Activated CD8-positive, alpha-beta T cell treated with anti-CD3 and anti-CD28 coated beads, Interleukin-2, amount 10 ng/mL, durations not matched to agents 7 days and 5 days (primary cell): ENCODE results near the gene LRRC28. TPM values are rescaled to one million over a fixed set of nuclear protein-coding genes. Genes with fewer than 3 reads are reported as not detected.

Source experiments
- ATAC-seq: fragments of 150-1000 bp; cut with Tn5 transposase; one replicate; pipeline ENCODE4 v1.10.0; 2021; ENCODE audit warnings: moderate library complexity
- CTCF ChIA-PET: fragments of 350-600 bp; sonication (Branson Sonifier 250); formaldehyde crosslinking; loops from one replicate; lab custom pipeline; 2021; ENCODE audit warnings: antibody characterized with exemption; lab: Charles Lee
- POLR2A ChIA-PET: fragments of 350-600 bp; sonication (Branson Sonifier 250); formaldehyde crosslinking; loops from one replicate; lab custom pipeline; 2021; ENCODE audit warnings: antibody characterized with exemption; lab: Charles Lee
- DNase-seq: peaks from one replicate; pipeline ENCODE4 v3.0.0-alpha.2; 2020
- H3K27ac Mint-ChIP-seq: one replicate; pipeline ENCODE4 v1.8.0; 2021; ENCODE audit warnings: mild to moderate bottlenecking, mixed read lengths
- H3K27me3 Mint-ChIP-seq: one replicate; pipeline ENCODE4 v1.8.0; 2021; ENCODE audit warnings: low read depth, mixed read lengths
- H3K36me3 Mint-ChIP-seq: one replicate; pipeline ENCODE4 v1.8.0; 2021; ENCODE audit warnings: low read depth, mixed read lengths
- H3K4me1 Mint-ChIP-seq: one replicate; pipeline ENCODE4 v1.8.0; 2021; ENCODE audit warnings: low read depth, mixed read lengths
- H3K4me3 Mint-ChIP-seq: one replicate; pipeline ENCODE4 v1.8.0; 2021; ENCODE audit warnings: mild to moderate bottlenecking, mixed read lengths
- H3K9me3 Mint-ChIP-seq: one replicate; pipeline ENCODE4 v1.8.0; 2022; ENCODE audit warnings: mixed read lengths; ENCODE audit not compliant: insufficient read depth
- total RNA-seq, 2 experiments: library from RNA; stranded (reverse); gene quantifications; one replicate each; pipeline ENCODE4 v1.2.3, GENCODE V29; 2021

The LRRC28 gene
- total RNA-seq, 2 experiments from 2014 or later = 18.3 to 19.3 TPM

GRCh38 chr15:99326235-99326634 is 75.0 kb downstream of the LRRC28 start:
- POLR2A ChIA-PET = no interaction called here
- CTCF ChIA-PET = no interaction called here
- DNase-seq = no peak

DNA sequence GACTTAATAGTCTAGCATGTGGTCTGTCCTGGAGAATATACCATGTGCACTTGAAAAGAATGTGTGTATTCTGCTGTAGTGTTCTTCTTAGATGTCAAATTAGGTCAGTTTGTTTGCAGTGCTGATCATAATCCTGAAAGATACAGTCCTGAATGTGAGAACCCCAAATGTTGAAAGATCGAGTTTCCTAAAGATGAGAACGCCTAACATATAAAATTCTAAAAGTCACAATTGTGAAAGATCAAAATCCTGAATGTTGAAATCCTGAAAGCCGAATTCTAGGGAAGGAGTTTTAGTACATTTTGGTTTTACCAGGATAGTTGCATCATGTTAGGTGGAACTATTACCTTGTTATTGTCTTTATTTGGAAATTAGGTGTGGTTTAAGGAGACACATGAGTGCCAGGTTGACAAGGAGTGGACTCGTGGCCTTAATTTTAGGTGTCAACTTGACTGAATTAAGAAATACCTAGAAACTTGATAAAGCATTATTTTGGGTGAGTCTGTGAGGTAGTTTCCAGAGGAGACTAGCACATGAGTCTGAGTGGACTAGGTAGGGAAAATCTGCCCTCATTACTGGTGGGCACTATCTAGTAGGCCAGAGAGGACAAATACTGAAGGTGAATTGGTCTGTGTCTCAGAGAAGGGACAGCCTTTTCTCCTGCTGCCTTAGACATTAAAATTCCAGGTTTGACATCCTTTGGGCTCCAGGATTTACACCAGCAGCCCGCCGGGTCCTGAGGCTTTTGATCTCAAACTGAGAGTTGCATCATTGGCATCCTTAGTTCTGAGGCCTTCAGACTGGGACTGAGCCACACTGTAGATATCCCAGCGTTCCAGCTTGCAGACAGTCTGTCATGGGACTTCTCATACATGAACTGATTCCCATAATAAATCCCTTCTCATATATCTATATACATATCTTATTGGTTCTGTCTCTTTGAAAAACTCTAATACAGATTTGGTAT is 77.1 kb downstream of the LRRC28 start:
- H3K4me3 Mint-ChIP-seq = no peak overlapping the region
- H3K27me3 Mint-ChIP-seq = no peaks in the 10 kb centered on the region
- POLR2A ChIA-PET = no interaction called here
- H3K9me3 Mint-ChIP-seq = no peaks in the 10 kb centered on the region
- H3K36me3 Mint-ChIP-seq = no peaks in the 10 kb centered on the region
- H3K4me1 Mint-ChIP-seq = peaks cover 7% of the 10 kb centered on the region
- CTCF ChIA-PET = no interaction called here
- DNase-seq (no peak), ATAC-seq (no peak)
- no peak overlapping the region for H3K27ac Mint-ChIP-seq

More at GRCh38 chr15:99326235-99326634, 75.0 kb downstream of the LRRC28 start:
- Mint-ChIP-seq H3K4me3 (no peak overlapping the region), H3K27ac (no peak overlapping the region), H3K9me3 (no peaks in the 10 kb centered on the region), H3K27me3 (no peaks in the 10 kb centered on the region), H3K36me3 (no peaks in the 10 kb centered on the region), H3K4me1 (peaks cover 7% of the 10 kb centered on the region)
- ATAC-seq = no peak

DNA sequence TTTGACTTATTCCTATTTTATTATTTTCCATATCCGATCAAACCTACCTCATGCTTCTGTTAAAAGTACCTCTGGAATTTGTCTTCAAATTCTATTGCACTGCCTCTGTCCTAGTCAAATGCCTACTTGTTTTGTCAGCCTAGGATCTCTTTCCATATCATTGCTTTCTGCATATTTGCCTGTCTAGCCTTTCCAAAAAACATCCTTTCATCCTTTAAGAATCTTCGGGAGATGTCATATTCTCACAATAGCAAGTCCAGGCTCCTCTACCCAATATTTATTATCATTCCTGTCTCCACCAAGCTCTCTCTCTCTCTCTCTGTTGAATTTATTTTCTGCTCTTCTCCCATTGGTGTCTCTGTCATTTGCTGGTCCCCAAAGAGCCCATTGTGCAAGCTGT is 80.1 kb downstream of the LRRC28 start:
- Mint-ChIP-seq H3K9me3 (no peaks in the 10 kb centered on the region), H3K27me3 (no peaks in the 10 kb centered on the region), H3K4me3 (no peak overlapping the region), H3K27ac (no peak overlapping the region), H3K36me3 (no peaks in the 10 kb centered on the region), H3K4me1 (no peaks in the 10 kb centered on the region)
- ATAC-seq (no peak), DNase-seq (no peak)
- CTCF ChIA-PET = interaction anchor here (0.7 kb wide), 1 partner anchor 54 kb away, joined by 3 read pairs; no protein-coding TSS in a partner anchor
- POLR2A ChIA-PET = interaction anchor here (0.6 kb wide), 1 partner anchor 14 kb away, joined by 5 read pairs; no protein-coding TSS in a partner anchor

GRCh38 chr15:99333413-99333812 is 82.1 kb downstream of the LRRC28 start:
- ChIA-PET CTCF (interaction anchor here (0.7 to 2.8 kb wide), 5 partner anchors 9 to 371 kb away, joined by 3 to 14 read pairs (median 5); no protein-coding TSS in a partner anchor), POLR2A (no interaction called here)
- no peaks in the 10 kb centered on the region for H3K4me1 Mint-ChIP-seq
- H3K36me3 Mint-ChIP-seq = no peaks in the 10 kb centered on the region
- H3K27me3 Mint-ChIP-seq = no peaks in the 10 kb centered on the region
- DNase-seq = no peak
- H3K4me3 Mint-ChIP-seq = no peak overlapping the region
- H3K27ac Mint-ChIP-seq = no peak overlapping the region
- H3K9me3 Mint-ChIP-seq = no peaks in the 10 kb centered on the region
- no peak for ATAC-seq

DNA sequence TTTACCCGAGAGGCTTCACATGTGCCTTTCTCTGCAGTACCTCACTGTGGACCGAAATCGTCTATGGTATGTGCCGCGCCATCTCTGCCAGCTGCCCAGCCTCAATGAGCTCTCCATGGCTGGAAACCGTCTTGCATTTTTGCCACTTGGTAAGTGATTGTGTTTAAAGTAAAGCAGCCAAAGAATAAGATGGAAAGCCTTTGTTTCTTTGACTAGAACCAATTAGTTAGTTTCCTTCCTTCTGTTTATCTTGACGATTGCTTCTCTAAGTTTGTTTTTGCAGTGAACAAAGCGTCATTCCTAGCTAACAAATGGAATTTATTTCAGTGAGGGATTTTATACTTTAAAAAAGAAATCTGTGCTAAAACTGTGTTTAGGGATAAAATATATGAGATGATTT is 82.7 kb downstream of the LRRC28 start:
- H3K4me1 Mint-ChIP-seq = no peaks in the 10 kb centered on the region
- H3K36me3 Mint-ChIP-seq = no peaks in the 10 kb centered on the region
- POLR2A ChIA-PET = no interaction called here
- no peaks in the 10 kb centered on the region for H3K27me3 Mint-ChIP-seq
- H3K9me3 Mint-ChIP-seq = no peaks in the 10 kb centered on the region
- H3K27ac Mint-ChIP-seq = no peak overlapping the region
- no peak overlapping the region for H3K4me3 Mint-ChIP-seq
- DNase-seq = no peak
- no peak for ATAC-seq
- CTCF ChIA-PET = interaction anchor here (0.7 to 2.8 kb wide), 6 partner anchors 10 to 422 kb away, joined by 3 to 14 read pairs (median 5); no protein-coding TSS in a partner anchor

- H3K36me3 Mint-ChIP-seq = no peaks in the 10 kb centered on the region
These were observed 84.2 kb downstream of the LRRC28 start for GRCh38 chr15:99335508-99335907.

GRCh38 chr15:99336794-99337193 is 85.5 kb downstream of the LRRC28 start:
- H3K36me3 Mint-ChIP-seq = no peaks in the 10 kb centered on the region
- no peaks in the 10 kb centered on the region for H3K4me1 Mint-ChIP-seq
- no peaks in the 10 kb centered on the region for H3K27me3 Mint-ChIP-seq
- ChIA-PET POLR2A (no interaction called here), CTCF (no interaction called here)
- no peak for DNase-seq
- H3K27ac Mint-ChIP-seq = no peak overlapping the region
- H3K4me3 Mint-ChIP-seq = no peak overlapping the region
- H3K9me3 Mint-ChIP-seq = no peaks in the 10 kb centered on the region
- ATAC-seq = no peak

More at GRCh38 chr15:99335508-99335907, 84.2 kb downstream of the LRRC28 start:
- CTCF ChIA-PET = interaction anchor here (1.4 to 2.8 kb wide), 2 partner anchors 36 to 368 kb away, joined by 6 to 14 read pairs; no protein-coding TSS in a partner anchor
- DNase-seq (no peak), ATAC-seq (no peak)
- Mint-ChIP-seq H3K4me3 (no peak overlapping the region), H3K27ac (no peak overlapping the region), H3K9me3 (no peaks in the 10 kb centered on the region), H3K27me3 (no peaks in the 10 kb centered on the region), H3K4me1 (no peaks in the 10 kb centered on the region)
- POLR2A ChIA-PET = no interaction called here

DNA sequence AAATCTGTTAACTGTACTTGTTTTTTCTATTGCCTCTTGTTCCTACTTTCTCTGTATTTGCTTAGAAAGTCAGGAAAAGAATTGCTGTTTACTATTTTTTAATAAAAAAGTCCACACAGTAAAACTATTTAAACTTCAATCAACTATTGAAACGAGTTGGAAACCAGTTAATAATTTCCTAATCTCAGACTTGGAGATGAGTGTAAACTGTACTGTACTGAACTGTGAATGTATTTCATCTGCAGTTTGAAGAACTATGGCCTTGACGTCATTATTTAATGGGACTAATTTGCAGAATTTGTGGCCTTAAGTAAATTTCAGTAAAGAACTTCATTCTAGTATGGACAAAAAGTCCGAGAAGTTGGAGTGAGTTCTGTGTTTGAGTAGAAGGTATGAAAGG is 89.1 kb downstream of the LRRC28 start:
- Mint-ChIP-seq H3K4me3 (no peak overlapping the region), H3K4me1 (no peaks in the 10 kb centered on the region), H3K27me3 (no peaks in the 10 kb centered on the region), H3K27ac (no peak overlapping the region), H3K36me3 (no peaks in the 10 kb centered on the region), H3K9me3 (no peaks in the 10 kb centered on the region)
- no peak for DNase-seq
- ChIA-PET CTCF (interaction anchor here (0.9 to 5.0 kb wide), 4 partner anchors 68 to 393 kb away, joined by 3 to 28 read pairs (median 4); partner anchors contain the start of gene LYSMD4), POLR2A (no interaction called here)
- no peak for ATAC-seq

- ATAC-seq = no peak
- Mint-ChIP-seq H3K4me1 (no peaks in the 10 kb centered on the region), H3K27ac (no peak overlapping the region), H3K36me3 (no peaks in the 10 kb centered on the region), H3K4me3 (no peak overlapping the region), H3K27me3 (no peaks in the 10 kb centered on the region), H3K9me3 (no peaks in the 10 kb centered on the region)
- DNase-seq = no peak
- CTCF ChIA-PET = interaction anchor here (1.1 to 5.0 kb wide), 3 partner anchors 29 to 368 kb away, joined by 3 to 28 read pairs (median 3); no protein-coding TSS in a partner anchor
- POLR2A ChIA-PET = no interaction called here
These were observed 90.5 kb downstream of the LRRC28 start for GRCh38 chr15:99341786-99342185.

DNA sequence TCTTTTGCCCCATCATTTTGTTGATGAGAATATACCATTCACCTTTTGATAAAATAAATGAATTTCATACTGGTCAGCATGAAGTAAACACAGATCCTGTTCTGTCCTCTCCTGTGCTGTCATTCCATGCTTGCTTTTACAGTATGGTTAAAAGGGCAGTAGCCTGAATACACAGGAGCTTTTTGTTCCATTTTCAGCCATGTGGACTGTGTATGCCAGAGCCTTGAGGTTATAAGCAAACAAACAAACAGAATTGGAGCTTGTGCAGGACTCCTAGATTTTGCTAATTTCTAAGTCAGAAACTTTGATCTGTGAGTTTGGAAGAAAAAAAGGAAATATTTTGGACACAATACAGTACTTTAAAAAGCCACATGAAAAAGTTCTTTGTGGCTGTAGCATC is 91.9 kb downstream of the LRRC28 start:
- no peaks in the 10 kb centered on the region for H3K9me3 Mint-ChIP-seq
- no peak overlapping the region for H3K4me3 Mint-ChIP-seq
- CTCF ChIA-PET = interaction anchor here (1.5 to 5.0 kb wide), 2 partner anchors 37 to 361 kb away, joined by 3 to 28 read pairs; no protein-coding TSS in a partner anchor
- H3K27me3 Mint-ChIP-seq = no peaks in the 10 kb centered on the region
- H3K4me1 Mint-ChIP-seq = no peaks in the 10 kb centered on the region
- no peak overlapping the region for H3K27ac Mint-ChIP-seq
- POLR2A ChIA-PET = no interaction called here
- DNase-seq = no peak
- H3K36me3 Mint-ChIP-seq = no peaks in the 10 kb centered on the region
- no peak for ATAC-seq

GRCh38 chr15:99343881-99344551 is 92.7 kb downstream of the LRRC28 start:
- no peaks in the 10 kb centered on the region for H3K9me3 Mint-ChIP-seq
- ATAC-seq (peak; percentile 69), DNase-seq (peak; percentile 42)
- H3K4me1 Mint-ChIP-seq = no peaks in the 10 kb centered on the region
- no peak overlapping the region for H3K27ac Mint-ChIP-seq
- ChIA-PET CTCF (interaction anchor here (0.9 to 5.0 kb wide), 6 partner anchors 10 to 412 kb away, joined by 3 to 28 read pairs (median 3); no protein-coding TSS in a partner anchor), POLR2A (no interaction called here)
- H3K27me3 Mint-ChIP-seq = no peaks in the 10 kb centered on the region
- no peaks in the 10 kb centered on the region for H3K36me3 Mint-ChIP-seq
- no peak overlapping the region for H3K4me3 Mint-ChIP-seq
